T-helper 2 cell (primary cell): ENCODE measurements around the gene FASLG.
"Not testable (repeated sequence)": the region's sequence is repeated elsewhere in the genome, so short reads cannot be mapped to it uniquely, and the experiment has no call there.

Experiments used
- DNase-seq, 5 experiments: peaks; one replicate each; pipeline versions ENCODE4 v3.0.0 to v3.0.0-alpha.2; 2012 to 2022
- total RNA-seq, 2 donors: gene quantifications; one replicate each; lab custom pipeline; 2026; lab: John Stamatoyannopoulos, UW

FASLG gene, protein sequence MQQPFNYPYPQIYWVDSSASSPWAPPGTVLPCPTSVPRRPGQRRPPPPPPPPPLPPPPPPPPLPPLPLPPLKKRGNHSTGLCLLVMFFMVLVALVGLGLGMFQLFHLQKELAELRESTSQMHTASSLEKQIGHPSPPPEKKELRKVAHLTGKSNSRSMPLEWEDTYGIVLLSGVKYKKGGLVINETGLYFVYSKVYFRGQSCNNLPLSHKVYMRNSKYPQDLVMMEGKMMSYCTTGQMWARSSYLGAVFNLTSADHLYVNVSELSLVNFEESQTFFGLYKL
- 2.7 to 3.7 reads per million in 2 donors for total RNA-seq

- DNase-seq, result peak in 2 of 5 experiments; percentile 47 to 82
These were observed at the start of gene FASLG for GRCh38 chr1:172658871-172659453. TSS of gene FASLG (plus strand) at chr1:172659103. CDS start at chr1:172659202, 99 bp downstream.

DNA sequence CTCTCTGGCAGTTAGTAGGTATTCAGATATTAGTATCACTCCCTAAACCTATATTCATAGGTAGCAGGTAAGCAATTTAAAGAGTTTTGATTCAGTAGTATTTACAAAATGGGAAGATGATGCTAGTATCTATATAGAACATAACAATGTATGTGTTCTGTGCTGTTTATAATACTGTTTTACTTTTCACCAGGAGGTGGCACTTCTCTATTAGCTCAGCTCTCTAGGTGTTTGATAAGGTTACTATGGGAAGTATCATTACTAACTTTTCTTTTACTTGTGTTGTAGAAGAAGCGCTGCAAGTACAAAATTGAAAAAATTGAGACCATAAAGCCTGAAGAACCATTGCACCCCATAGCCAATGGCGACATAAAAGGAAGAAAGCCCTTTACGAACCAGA lies 49.4 kb upstream of the FASLG start:
- DNase-seq, result peak in 2 of 5 experiments; percentile 14 to 46

DNA sequence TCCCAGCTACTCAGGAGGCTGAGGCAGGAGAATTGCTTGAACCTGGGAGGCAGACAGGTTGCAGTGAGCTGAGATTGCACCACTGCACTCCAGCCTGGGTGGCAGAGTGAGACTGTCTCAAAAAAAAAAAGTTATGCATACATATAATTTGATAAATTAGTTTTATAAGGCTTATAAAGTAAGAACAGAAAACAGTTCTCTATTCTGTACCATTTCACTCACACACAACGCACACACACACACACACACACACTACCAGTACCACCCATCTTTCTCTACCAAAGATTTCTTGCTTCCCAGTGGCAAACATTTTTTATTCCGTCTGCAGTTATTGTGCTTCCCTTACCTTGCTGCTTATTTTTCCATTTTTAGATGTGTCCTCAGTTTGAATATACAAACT lies 46.4 kb upstream of the FASLG start:
- DNase-seq, result no peak

DNA sequence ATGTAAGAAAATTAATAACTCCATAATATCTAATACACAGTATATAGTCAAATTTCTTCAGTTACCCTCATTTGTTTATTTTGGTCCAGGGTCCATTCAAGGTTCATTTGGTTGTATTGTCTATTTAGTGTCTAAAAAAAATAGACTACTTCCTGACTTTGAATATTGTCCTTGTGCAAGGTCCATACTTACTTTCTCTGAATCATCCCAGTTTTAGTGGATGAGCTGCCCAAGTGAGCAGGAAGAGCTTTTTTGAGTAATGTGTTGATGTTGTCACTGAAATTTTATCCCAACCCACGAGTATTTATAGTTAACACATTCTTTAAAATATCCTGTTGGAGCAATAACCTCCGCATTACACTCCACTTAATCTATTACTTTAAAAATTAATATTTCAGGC lies 45.6 kb upstream of the FASLG start:
- DNase-seq, result no peak

DNA sequence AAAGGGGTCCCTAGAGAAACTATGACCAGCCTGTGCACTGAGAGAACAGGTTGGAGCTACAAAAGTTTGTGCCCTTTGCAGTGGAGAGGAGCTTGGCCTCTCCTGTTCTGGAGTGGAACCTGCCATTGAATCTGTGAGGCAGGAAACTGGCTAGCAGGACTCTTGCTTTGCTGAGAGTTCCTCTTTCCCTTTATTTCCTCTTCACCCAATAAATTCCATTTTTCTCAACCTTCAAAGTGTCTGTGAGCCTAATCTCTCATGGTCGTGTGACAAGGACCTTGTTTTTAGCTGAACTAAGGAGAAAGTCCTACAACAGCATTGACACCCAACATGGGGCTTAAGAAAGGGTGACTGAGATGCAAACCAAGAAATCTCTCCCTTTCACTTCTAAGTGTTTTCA lies 42.7 kb upstream of the FASLG start:
- no peak for DNase-seq

DNA sequence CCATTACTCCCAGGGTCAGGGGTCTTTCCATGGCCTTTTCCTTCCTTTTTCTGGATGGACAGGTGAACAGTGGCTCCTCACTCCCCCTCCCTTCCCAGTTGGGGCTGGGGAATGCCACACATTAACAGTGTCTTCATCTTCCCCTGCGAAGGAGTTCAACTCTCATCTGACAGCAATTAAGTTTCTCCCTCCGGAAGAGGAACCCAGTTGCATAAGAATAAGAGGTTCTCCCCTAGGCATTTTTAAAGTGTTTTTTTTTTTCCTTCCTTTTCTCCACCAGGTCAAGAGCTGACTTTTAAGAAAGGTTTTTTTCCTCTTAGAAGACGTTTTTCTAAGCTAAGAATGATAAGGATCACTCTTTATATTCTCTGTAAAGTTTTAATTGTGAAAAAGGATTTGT lies 42.3 kb upstream of the FASLG start:
- no peak for DNase-seq

GRCh38 chr1:172620603-172621002 lies 38.3 kb upstream of the FASLG start:
- DNase-seq, result not testable (repeated sequence)

DNA sequence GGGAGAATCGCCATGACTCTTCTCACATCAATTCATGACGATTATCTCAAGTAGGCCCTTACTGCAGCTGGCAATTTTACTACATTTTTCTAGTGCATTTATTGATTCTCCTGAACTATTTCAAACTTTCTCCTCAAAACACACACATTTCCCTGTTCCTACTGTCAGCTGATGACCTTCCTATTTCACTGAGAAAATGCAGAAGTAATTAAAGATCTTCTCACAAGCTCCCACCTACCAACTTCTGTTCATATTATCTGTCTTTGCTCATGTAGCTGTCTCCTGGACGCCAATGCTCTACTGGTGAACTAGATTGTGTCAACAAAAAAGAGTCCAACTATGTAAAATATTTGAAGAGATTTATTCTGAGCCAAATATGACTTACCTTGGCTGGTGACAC lies 36.4 kb upstream of the FASLG start:
- no peak for DNase-seq

- no peak for DNase-seq
These were observed 35.2 kb upstream of the FASLG start for GRCh38 chr1:172623748-172624147.

DNA sequence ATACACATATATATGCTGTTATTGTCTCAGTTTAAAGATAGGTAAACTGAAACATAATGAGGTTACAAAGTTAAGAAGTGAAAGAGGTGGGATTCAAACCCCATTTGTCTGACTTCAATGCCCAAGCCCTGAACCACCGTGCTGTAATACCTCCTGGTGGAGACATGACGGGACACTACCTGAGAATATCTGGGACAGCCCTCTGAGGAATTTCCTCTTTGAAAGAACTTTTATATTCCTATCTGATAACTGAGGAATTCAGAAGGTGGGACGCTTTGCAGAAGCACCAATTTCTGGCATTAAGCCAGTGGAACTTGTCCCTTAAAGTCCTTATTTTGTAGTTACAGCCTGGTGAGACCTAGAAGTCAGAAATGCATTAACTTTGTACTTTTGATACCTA lies 32.1 kb upstream of the FASLG start:
- no peak for DNase-seq

DNA sequence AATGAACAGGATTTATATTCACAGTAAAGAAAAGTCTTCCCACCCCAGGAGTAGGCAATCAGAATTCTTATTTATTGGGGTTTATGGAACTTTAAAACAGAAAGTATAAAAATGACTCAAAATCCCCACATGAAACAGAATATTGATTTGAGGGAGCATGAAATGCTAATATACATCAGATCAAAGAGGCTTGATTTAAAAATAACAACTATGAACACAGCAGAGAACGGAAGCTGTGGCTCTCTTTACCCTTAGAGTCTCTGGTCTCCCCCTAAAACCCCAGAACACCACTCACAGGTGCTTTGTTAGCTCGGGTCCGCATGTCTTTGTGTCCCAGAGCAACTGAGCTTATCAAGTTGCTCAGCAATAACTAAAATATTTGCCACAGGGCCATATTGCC lies 31.2 kb upstream of the FASLG start:
- no peak for DNase-seq

- no peak for DNase-seq
These were observed 30.5 kb upstream of the FASLG start for GRCh38 chr1:172628401-172628800.

DNA sequence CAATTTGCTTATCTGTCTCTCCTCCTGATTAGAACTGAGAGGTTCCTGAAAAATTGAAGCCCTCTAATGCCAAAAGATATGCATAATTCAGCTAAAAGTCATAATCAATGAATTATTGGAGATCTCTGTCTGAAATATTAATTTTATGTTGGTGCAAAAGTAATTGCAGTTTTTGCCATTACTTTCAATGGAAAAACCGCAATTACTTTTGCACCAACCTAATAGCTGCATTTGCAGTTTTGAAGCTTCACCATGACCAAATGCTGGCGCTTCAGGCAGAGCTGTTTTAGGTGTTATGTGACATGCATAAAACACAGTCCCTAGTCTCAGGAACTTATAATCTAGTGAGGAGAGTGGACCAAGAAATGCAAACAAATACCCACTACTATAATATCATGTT lies 29.7 kb upstream of the FASLG start:
- no peak for DNase-seq

- no peak for DNase-seq
These were observed 29.3 kb upstream of the FASLG start for GRCh38 chr1:172629638-172630037.

GRCh38 chr1:172630056-172630818 lies 28.7 kb upstream of the FASLG start:
- no peak for DNase-seq

- DNase-seq, result no peak
These were observed 28.0 kb upstream of the FASLG start for GRCh38 chr1:172630868-172631267.

DNA sequence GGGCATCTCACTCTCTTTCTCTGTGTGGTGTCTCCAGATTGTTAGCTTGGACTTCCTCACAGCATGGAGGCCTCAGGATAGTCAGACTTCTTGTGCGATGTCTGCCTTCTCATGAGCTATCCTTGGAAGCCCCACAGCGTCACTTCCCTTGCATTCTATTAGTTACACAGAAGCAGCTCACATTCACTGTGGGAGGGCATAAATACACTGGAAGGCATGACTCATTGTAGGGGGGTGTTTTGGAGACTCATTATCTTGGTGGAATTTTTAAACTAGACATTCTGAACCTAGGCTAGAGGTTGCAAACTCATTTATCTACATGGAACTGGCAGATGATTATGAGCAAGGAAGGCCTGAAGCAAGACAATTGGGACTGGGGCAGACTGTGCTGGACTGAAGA lies 21.4 kb upstream of the FASLG start:
- DNase-seq, result peak in 1 of 5 experiments; percentile 20

DNA sequence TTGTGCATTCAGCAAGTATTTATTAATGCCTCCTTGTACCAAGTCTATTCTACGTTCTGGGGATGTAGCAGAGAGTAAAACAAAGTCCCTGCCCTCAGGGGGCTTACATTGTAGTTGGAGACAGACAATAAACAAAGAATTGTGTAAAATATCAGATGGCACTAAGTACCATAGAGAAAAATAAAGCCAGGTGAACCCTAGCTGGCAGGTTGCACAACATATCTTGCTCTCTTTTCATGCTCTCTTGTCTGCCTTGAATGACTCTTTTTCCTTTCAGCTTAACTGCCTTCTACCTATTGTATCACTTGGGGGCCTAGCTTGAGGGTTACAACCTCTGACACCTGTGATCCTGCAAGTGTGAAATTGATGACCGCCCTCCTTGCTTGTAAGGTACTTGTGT lies 20.7 kb upstream of the FASLG start:
- no peak for DNase-seq

- peak; percentile 17 to 93 (median 69) for DNase-seq
These were observed 19.7 kb upstream of the FASLG start for GRCh38 chr1:172638885-172639831.

DNA sequence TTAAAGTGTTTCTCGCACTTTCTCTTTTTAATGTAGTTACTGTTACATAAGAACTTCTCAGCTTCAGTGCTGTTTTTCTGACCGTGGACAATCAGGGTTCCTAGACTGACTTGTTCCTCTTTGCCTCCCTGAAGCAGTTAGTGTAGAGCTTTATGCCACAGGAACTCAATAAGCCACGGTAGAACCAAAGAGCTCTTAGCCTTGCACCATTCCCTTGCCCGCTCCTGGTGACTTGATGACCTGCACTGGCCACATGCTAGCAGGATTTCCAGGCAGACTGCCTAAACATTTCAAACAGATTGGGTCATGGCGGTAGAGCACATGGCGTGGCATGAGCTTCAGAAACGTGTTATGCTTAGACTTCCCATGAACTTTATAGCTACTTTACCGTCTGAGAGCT lies 18.8 kb upstream of the FASLG start:
- DNase-seq, result no peak

DNA sequence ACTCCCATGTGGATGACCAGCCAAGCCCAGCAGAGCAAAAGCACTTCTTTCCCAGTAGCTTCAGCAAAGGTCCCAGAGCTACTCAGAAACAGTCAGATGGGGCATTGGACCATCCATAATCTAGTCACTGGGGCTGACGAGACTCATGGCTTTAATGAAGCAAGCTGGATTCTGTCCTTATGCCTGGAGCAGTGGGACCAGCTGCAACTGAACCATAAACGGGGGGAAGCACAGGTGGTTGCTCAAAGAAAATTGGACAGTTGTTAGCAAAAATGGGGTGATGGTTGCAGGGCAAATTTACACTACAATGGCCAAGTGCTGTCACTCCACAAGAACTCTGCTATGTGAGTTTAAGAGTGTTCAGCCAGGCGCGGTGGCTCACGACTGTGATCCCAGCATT lies 17.4 kb upstream of the FASLG start:
- no peak for DNase-seq

DNA sequence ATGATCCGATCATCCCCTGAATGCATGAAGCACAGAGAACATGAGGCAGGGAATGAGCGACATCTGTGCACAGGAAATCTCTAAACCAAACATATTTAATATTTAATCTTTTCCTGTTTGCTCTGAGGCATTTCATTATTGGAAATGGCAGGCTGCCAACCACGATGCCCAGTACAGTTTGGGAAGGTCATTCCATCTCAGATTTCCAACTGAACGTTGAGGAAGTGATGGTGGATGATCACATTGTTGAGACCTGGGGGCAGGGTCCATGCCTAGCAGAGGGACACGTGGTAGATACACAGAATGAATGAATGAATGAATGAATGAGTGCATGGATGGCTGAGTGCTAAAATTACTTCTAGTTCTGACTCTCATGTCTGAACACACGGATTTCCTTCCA lies 15.9 kb upstream of the FASLG start:
- DNase-seq, result no peak

GRCh38 chr1:172646653-172647052 lies 12.2 kb upstream of the FASLG start:
- DNase-seq, result no peak
